GM12878 (cell line): ENCODE data around the gene RALGDS.

ENCODE experiments used
- CTCF ChIP-seq, 3 experiments: IDR thresholded peaks in 2 of 3; conservative IDR thresholded peaks in 1 of 3; 2 replicates each; pipeline ENCODE4 v1.5.1; 2011; ENCODE audit warnings: low read depth in 3 of 3, low read length in 3 of 3, mild to moderate bottlenecking in 3 of 3, control low read depth in 2 of 3, moderate library complexity in 2 of 3, inconsistent platforms in 1 of 3, mixed read lengths in 1 of 3; ENCODE audit not compliant: control insufficient read depth in 2 of 3, insufficient read depth in 1 of 3; ENCODE audit errors: extremely low read depth in 1 of 3
- HDGF ChIP-seq: fragments of 450-650 bp; IDR thresholded peaks from 2 replicates; pipeline ENCODE4 v1.6.1; 2016; ENCODE audit warnings: antibody characterized with exemption
- MEF2B ChIP-seq: fragments of 450-650 bp; IDR thresholded peaks from 2 replicates; pipeline ENCODE4 v1.6.1; 2018; ENCODE audit warnings: mild to moderate bottlenecking, moderate library complexity; ENCODE audit not compliant: partially characterized antibody, poor library complexity, severe bottlenecking
- POLR2A ChIP-seq: IDR thresholded peaks from 2 replicates; pipeline ENCODE4 v1.6.1; 2011; ENCODE audit warnings: low read depth, mild to moderate bottlenecking, low read length
- POLR2AphosphoS5 ChIP-seq: IDR thresholded peaks from 2 replicates; pipeline ENCODE4 v1.6.1; 2011; ENCODE audit warnings: mild to moderate bottlenecking, low read length, inconsistent platforms
- RCOR1 ChIP-seq: conservative IDR thresholded peaks from 2 replicates; pipeline ENCODE4 v1.6.1; 2012; ENCODE audit warnings: low read depth, low read length, improper control_type of control experiment
- SREBF2 ChIP-seq: IDR thresholded peaks from 2 replicates; pipeline ENCODE4 v1.6.1; 2012; ENCODE audit warnings: mild to moderate bottlenecking, low read length
- TCF12 ChIP-seq: IDR thresholded peaks from 2 replicates; pipeline ENCODE4 v1.6.1; 2011; ENCODE audit warnings: low read depth, mild to moderate bottlenecking, low read length
- ZBTB33 ChIP-seq: fragments of 450-650 bp; IDR thresholded peaks from 2 replicates; pipeline ENCODE4 v1.6.1; 2017; ENCODE audit warnings: mild to moderate bottlenecking
- ZNF384 ChIP-seq: IDR thresholded peaks from 2 replicates; pipeline ENCODE4 v1.6.1; 2012; ENCODE audit warnings: low read depth, mild to moderate bottlenecking, low read length, improper control_type of control experiment, borderline replicate concordance

GRCh38 chr9:133063159-133063499, 57.9 kb downstream of the RALGDS start:
- TF ChIP-seq TCF12 = no peak
- TF ChIP-seq SREBF2 = no peak
- TF ChIP-seq CTCF (IDR thresholded peaks at IDR 0.05 in 2 of 3, conservative IDR thresholded peaks at IDR 0.05 in 1 of 3; ENCODE audit: control insufficient read depth in 2 of 3, extremely low read depth in 1 of 3, insufficient read depth in 1 of 3, low read depth in 3 of 3, low read length in 3 of 3) = no peak
- TF ChIP-seq MEF2B = no peak
- no peak for TF ChIP-seq ZBTB33
- no peak for TF ChIP-seq POLR2A
- no peak for TF ChIP-seq POLR2AphosphoS5
- TF ChIP-seq RCOR1 = no peak
- TF ChIP-seq HDGF = no peak
- TF ChIP-seq ZNF384 = no peak
